ENCODE measurements around the gene CCNI.
A peak's percentile ranks its signal among the peaks of the same experiment; 100 is the strongest.

CCNI gene, protein sequence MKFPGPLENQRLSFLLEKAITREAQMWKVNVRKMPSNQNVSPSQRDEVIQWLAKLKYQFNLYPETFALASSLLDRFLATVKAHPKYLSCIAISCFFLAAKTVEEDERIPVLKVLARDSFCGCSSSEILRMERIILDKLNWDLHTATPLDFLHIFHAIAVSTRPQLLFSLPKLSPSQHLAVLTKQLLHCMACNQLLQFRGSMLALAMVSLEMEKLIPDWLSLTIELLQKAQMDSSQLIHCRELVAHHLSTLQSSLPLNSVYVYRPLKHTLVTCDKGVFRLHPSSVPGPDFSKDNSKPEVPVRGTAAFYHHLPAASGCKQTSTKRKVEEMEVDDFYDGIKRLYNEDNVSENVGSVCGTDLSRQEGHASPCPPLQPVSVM

DNA sequence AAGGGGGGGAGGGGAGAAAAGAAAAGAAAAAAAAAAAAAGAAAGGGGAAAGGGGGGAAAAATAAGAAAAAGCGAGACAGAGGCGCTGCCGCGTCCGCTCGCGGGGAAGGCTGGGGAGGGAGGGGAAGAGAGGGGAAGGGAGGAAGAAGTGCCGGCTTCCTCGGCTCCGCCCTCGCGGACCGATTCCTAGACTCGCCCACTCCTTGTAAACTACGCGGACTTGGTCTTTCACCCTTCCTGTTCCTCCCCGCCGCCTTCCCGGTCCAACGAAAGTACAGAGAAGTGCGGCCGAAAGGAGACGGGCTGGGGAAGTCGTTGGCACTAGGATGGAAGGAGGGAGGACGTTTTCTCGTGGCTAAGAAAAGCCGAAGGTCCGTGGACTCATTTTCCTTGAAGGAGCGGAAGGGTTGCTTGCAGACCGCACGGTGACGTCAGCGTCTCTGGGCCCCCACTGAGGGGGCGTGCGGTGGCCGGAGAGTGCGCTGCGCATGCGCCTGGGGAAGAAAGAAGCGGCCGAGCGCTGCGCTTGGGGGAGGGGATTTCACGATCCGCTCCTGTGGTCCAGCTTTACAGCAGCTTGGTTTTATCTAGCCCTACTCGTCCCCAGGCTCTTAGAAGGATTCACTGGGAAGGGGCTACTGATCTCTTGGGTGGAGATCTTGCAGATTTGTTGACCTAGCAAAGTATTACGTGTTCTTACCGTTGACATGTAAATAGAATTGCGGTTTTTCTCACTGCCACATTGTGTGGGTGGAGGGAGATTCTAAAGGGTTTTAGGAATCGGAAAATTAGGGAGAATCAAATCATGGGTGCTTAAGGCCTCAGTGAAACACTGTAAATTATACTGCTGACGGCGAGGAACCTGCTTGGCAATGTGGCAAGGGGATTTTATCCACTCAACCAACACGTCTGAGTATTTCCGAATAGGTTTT, at the start of gene CCNI:
TSS of gene CCNI (minus strand) at position 121 of the 931 bp plus-strand sequence. CDS start 9,627 bp downstream, outside the sequence.
- peak within 1 kb of the TSS; percentile 99 for H3K27ac ChIP-seq
- H3K9me3 ChIP-seq (ENCODE audit: low read depth, low read length), result no peaks in the 10 kb centered on the region
- peak within 1 kb of the TSS; percentile 91 for H3K4me3 ChIP-seq
- DNase-seq (ENCODE audit: low read depth, low spot score), result peak; percentile 90
- no peaks in the 10 kb centered on the region for H3K36me3 ChIP-seq (ENCODE audit: insufficient read depth, low read length)
- TF ChIP-seq FOXP2 (optimal IDR thresholded peaks at IDR 0.05; ENCODE audit: control extremely low read depth, extremely low read length, insufficient read depth), result no peak
- TF ChIP-seq POLR2AphosphoS5 (IDR thresholded peaks at IDR 0.05; ENCODE audit: borderline replicate concordance, low read depth, low read length), result peak; percentile 80
- TF ChIP-seq EZH2 (IDR thresholded peaks at IDR 0.05), result no peak
- peak within 1 kb of the TSS; percentile 98 for H3K9ac ChIP-seq (ENCODE audit: insufficient read length)

DNA sequence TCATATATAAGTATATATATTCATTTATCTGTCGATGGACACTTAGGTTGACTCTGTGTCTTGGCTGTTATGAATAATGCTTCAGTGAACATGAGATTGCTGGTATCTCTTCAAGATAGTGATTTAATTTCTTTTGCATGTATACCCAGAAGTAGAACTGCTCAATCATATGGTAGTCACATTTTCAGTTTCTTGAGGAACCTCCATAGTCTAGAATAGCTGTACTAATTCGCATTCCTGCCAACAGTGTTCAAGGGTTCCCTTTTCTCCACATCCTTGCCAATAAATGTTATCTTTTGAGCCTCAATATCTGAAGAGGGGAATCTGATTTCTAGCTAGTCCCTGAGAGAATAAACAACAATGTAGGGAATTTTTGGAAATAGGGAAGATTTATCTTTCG, 48.8 kb upstream of the CCNI start:
- DNase-seq (ENCODE audit: low read depth, low spot score), result no peak
- Histone ChIP-seq H3K4me3 (no peak overlapping the region), H3K9ac (ENCODE audit: insufficient read length) (no peak overlapping the region), H3K27ac (no peak overlapping the region), H3K36me3 (ENCODE audit: insufficient read depth, low read length) (no peaks in the 10 kb centered on the region), H3K9me3 (ENCODE audit: low read depth, low read length) (no peaks in the 10 kb centered on the region)
- TF ChIP-seq POLR2AphosphoS5 (IDR thresholded peaks at IDR 0.05; ENCODE audit: borderline replicate concordance, low read depth, low read length) (no peak), EZH2 (IDR thresholded peaks at IDR 0.05) (no peak), FOXP2 (optimal IDR thresholded peaks at IDR 0.05; ENCODE audit: control extremely low read depth, extremely low read length, insufficient read depth) (no peak)

DNA sequence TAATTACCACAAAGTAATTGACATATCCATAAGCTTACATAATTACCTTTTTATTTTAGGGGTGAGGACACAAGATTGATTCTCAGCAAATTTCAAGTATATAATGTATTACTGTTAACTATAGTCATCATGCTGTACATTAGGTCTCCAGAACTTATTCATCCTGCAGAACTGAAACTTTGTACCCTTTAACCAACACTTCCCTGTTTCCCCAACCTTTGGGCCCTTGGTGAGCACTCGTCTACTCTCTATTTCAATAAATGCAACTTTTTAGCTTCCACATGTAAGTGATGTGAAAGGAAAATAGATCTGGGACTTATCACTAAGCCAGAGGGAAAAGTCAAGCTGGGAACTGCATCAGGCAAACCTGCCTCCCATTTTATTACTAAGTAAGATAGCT, 47.6 kb upstream of the CCNI start:
- Histone ChIP-seq H3K27ac (no peak overlapping the region), H3K9me3 (ENCODE audit: low read depth, low read length) (no peaks in the 10 kb centered on the region), H3K4me3 (no peak overlapping the region), H3K9ac (ENCODE audit: insufficient read length) (no peak overlapping the region), H3K36me3 (ENCODE audit: insufficient read depth, low read length) (no peaks in the 10 kb centered on the region)
- TF ChIP-seq FOXP2 (optimal IDR thresholded peaks at IDR 0.05; ENCODE audit: control extremely low read depth, extremely low read length, insufficient read depth), result no peak
- TF ChIP-seq POLR2AphosphoS5 (IDR thresholded peaks at IDR 0.05; ENCODE audit: borderline replicate concordance, low read depth, low read length), result no peak
- no peak for TF ChIP-seq EZH2 (IDR thresholded peaks at IDR 0.05)
- no peak for DNase-seq (ENCODE audit: low read depth, low spot score)

DNA sequence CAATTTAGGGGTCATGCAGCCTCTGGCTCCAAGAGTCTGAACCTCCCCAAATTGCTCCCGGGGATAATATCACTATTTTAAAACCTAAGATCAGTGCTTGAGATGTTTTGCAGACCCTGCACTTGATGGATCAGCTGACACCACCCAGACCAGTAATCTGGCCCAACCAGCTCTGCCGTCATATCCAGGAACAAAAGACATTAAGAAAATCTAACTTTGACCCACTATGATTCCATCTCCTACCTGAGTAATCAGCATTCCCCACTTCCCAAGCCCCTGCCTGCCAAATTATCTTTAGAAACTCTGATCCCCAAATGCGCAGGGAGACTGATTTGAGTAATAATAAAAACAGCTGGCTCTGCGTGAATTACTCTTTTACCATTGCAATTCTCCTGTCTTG, 46.9 kb upstream of the CCNI start:
- H3K9ac ChIP-seq (ENCODE audit: insufficient read length), result no peak overlapping the region
- TF ChIP-seq EZH2 (IDR thresholded peaks at IDR 0.05), result no peak
- TF ChIP-seq FOXP2 (optimal IDR thresholded peaks at IDR 0.05; ENCODE audit: control extremely low read depth, extremely low read length, insufficient read depth), result no peak
- no peak for TF ChIP-seq POLR2AphosphoS5 (IDR thresholded peaks at IDR 0.05; ENCODE audit: borderline replicate concordance, low read depth, low read length)
- no peaks in the 10 kb centered on the region for H3K9me3 ChIP-seq (ENCODE audit: low read depth, low read length)
- no peaks in the 10 kb centered on the region for H3K36me3 ChIP-seq (ENCODE audit: insufficient read depth, low read length)
- H3K27ac ChIP-seq, result no peak overlapping the region
- DNase-seq (ENCODE audit: low read depth, low spot score), result no peak
- no peak overlapping the region for H3K4me3 ChIP-seq

DNA sequence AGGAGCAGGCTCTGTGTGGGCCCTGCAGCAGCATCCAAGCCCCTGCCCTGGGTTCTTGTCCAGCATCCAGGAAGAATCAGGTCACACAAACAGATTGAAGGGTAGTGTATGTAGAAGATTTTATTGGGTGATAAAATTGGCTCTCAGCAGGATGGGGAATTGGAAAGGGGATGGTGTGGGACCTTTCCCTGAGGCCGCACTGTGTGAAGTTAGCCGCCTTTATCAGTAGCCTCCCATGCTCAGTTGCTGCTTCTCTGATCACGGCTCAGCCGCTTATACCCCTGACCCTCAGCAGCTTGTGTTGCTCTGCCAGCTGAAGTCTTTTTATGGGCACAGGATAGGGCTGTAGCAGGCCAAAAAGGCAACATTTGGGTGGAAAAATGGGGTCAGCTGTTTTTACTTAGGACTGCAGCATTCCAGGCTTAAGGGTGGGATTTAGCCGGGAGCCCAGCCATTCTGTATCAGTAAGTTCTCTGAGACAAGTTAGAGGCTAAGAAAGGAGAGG, 46.0 kb upstream of the CCNI start:
- TF ChIP-seq FOXP2 (optimal IDR thresholded peaks at IDR 0.05; ENCODE audit: control extremely low read depth, extremely low read length, insufficient read depth) (no peak), POLR2AphosphoS5 (IDR thresholded peaks at IDR 0.05; ENCODE audit: borderline replicate concordance, low read depth, low read length) (no peak), EZH2 (IDR thresholded peaks at IDR 0.05) (no peak)
- no peak for DNase-seq (ENCODE audit: low read depth, low spot score)
- H3K9me3 ChIP-seq (ENCODE audit: low read depth, low read length), result no peaks in the 10 kb centered on the region
- no peak overlapping the region for H3K27ac ChIP-seq
- no peak overlapping the region for H3K9ac ChIP-seq (ENCODE audit: insufficient read length)
- H3K4me3 ChIP-seq, result no peak overlapping the region
- H3K36me3 ChIP-seq (ENCODE audit: insufficient read depth, low read length), result no peaks in the 10 kb centered on the region

DNA sequence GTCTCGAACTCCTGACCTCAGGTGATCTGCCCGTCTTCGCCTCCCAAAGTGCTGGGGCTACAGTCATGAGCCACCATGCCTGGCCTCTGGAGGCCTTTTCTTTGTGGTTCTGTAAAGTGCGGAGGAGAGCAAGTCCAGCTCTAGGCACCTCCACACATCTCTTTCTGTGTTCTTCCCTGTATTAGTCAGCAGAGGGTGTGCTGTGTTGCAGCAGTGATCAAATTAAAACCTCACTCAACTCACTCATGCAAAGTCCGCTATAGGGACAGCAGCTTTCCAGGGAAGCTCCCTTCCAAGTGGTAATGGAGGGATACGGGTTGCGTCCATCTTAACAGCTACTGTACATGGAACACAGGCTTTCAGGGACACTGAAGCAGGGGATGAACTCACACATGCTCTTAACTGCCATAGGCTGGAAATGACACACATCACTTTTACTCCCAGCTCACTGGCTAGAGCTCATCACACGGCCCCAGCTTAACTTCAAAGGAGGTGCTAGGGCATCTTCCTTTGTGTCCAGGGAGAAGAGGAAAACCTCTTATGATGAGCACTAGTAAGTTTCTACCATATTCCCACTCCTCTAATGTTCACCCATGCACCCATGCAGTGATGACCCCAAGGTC, 45.2 kb upstream of the CCNI start:
- TF ChIP-seq POLR2AphosphoS5 (IDR thresholded peaks at IDR 0.05; ENCODE audit: borderline replicate concordance, low read depth, low read length), result no peak
- no peak for TF ChIP-seq FOXP2 (optimal IDR thresholded peaks at IDR 0.05; ENCODE audit: control extremely low read depth, extremely low read length, insufficient read depth)
- TF ChIP-seq EZH2 (IDR thresholded peaks at IDR 0.05), result no peak
- no peak for DNase-seq (ENCODE audit: low read depth, low spot score)

DNA sequence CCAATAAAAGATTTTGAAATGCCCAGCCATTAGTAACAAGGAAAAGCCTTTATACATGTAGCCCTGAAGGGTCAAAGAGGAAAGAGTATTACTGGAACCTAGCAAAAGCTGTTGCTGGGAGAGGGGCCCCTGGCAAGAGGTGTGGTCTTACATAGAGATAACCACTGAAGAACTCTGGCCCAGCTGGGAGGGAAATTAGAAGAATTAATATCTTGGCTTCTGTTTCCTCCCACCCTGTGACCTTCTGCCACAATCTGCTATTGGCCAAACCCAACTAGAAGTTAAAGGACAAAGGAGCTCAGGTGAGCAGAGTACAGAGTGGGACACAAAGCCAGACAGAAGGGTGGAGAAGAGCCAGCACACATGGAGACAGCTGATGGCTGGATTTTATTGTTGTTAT, 41.9 kb upstream of the CCNI start:
- Histone ChIP-seq H3K36me3 (ENCODE audit: insufficient read depth, low read length) (no peaks in the 10 kb centered on the region), H3K9ac (ENCODE audit: insufficient read length) (no peak overlapping the region), H3K9me3 (ENCODE audit: low read depth, low read length) (no peaks in the 10 kb centered on the region), H3K4me3 (no peak overlapping the region), H3K27ac (no peak overlapping the region)
- TF ChIP-seq EZH2 (IDR thresholded peaks at IDR 0.05) (no peak), POLR2AphosphoS5 (IDR thresholded peaks at IDR 0.05; ENCODE audit: borderline replicate concordance, low read depth, low read length) (no peak), FOXP2 (optimal IDR thresholded peaks at IDR 0.05; ENCODE audit: control extremely low read depth, extremely low read length, insufficient read depth) (no peak)
- DNase-seq (ENCODE audit: low read depth, low spot score), result no peak

More for the DNA sequence above, 45.2 kb upstream of the CCNI start:
- H3K9me3 ChIP-seq (ENCODE audit: low read depth, low read length), result no peaks in the 10 kb centered on the region
- no peak overlapping the region for H3K9ac ChIP-seq (ENCODE audit: insufficient read length)
- H3K4me3 ChIP-seq, result no peak overlapping the region
- H3K36me3 ChIP-seq (ENCODE audit: insufficient read depth, low read length), result no peaks in the 10 kb centered on the region
- no peak overlapping the region for H3K27ac ChIP-seq
